Sigmoid colon (tissue), 4 donors: ENCODE results near the gene VEPH1.

Experiments used
- CTCF ChIP-seq, 4 experiments: fragments of 450-650 bp in 3 of 4; fragments of 200-600 bp in 1 of 4; IDR thresholded peaks; one replicate each; pipeline ENCODE4 v1.5.1; 2016 to 2019; ENCODE audit warnings: antibody characterized with exemption in 4 of 4, mild to moderate bottlenecking in 3 of 4, moderate library complexity in 2 of 4
- POLR2A ChIP-seq, 2 donors: fragments of 450-650 bp; IDR thresholded peaks; one replicate each; pipeline ENCODE4 v1.6.1; 2016; ENCODE audit warnings: antibody characterized with exemption in 2 of 2, mild to moderate bottlenecking in 2 of 2, moderate library complexity in 2 of 2
- POLR2AphosphoS5 ChIP-seq, 4 donors: sonication (generic); formaldehyde crosslinking; IDR thresholded peaks; one replicate each; pipeline ENCODE4 v1.6.1; 2017; ENCODE audit warnings: antibody characterized with exemption in 4 of 4

DNA sequence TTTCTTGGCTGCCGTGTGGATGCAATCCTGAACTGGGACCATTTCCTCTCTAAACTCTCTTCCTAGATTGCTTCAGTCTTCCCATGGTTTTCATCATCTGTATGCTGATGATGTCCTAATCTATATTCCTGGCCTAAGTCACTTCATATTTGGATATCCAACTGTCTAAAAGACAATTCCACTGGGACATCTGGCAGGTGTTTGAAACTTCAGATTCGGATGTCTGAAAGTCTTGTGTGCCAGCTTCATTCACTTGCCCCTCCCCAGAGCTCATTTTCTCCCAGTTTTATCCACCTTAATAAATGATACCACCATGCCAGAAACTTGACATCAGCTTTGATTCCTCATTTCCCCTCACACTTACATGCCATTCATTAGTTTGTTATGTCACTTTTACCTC lies 201.5 kb downstream of the VEPH1 start:
- no peak for TF ChIP-seq POLR2AphosphoS5 (IDR thresholded peaks at IDR 0.05)
- no peak for TF ChIP-seq POLR2A (IDR thresholded peaks at IDR 0.05)
- no peak for TF ChIP-seq CTCF (IDR thresholded peaks at IDR 0.05)
